K562 (cell line): ENCODE data around the gene GGTLC2.
"Not testable (repeated sequence)": the region's sequence is repeated elsewhere in the genome, so short reads cannot be mapped to it uniquely, and the experiment has no call there.

Source experiments
- BACH1 ChIP-seq: fragments of 200-800 bp; sonication (Bioruptor generic); IDR thresholded peaks from 2 replicates; pipeline ENCODE4 v1.6.1; 2016; ENCODE audit warnings: missing genetic modification characterization, missing compliant biosample characterization
- FUS ChIP-seq: fragments of 200-400 bp; formaldehyde crosslinking; optimal IDR thresholded peaks from 2 replicates; pipeline ENCODE3; 2017; ENCODE audit warnings: low read depth, low read length
- KAT2B ChIP-seq: IDR thresholded peaks from one replicate; pipeline ENCODE4 v1.6.1; 2012; ENCODE audit warnings: low read depth, mild to moderate bottlenecking, control low read depth, inconsistent platforms, low read length, moderate library complexity
- MYC ChIP-seq, 2 experiments: fragments of 250-450 bp in 1 of 2; sonication (Bioruptor Pico) in 1 of 2; IDR thresholded peaks; 2 replicates each; pipeline versions ENCODE4 v1.5.1 to v1.6.1; 2012 to 2021; ENCODE audit warnings: low read depth in 2 of 2, borderline replicate concordance in 1 of 2, improper control_type of control experiment in 1 of 2, low read length in 1 of 2, mild to moderate bottlenecking in 1 of 2, moderate library complexity in 1 of 2
- POLR2AphosphoS5 ChIP-seq: IDR thresholded peaks from 2 replicates; pipeline ENCODE4 v1.6.1; 2011; ENCODE audit warnings: mild to moderate bottlenecking, low read depth, low read length, moderate library complexity; ENCODE audit not compliant: control insufficient read depth, insufficient read depth
- POU5F1 ChIP-seq: fragments of 150-350 bp; IDR thresholded peaks from 2 replicates; pipeline ENCODE4 v1.6.1; 2014; ENCODE audit warnings: borderline replicate concordance, low read length, low read depth, mild to moderate bottlenecking; ENCODE audit not compliant: partially characterized antibody
- ZNF212 ChIP-seq: fragments of 450-650 bp; formaldehyde crosslinking; IDR thresholded peaks from 2 replicates; pipeline ENCODE4 v1.4.0; 2020; ENCODE audit warnings: mild to moderate bottlenecking
- ZNF695 ChIP-seq: fragments of 450-650 bp; formaldehyde crosslinking; IDR thresholded peaks from 2 replicates; pipeline ENCODE4 v1.4.0; 2020; ENCODE audit warnings: mild to moderate bottlenecking, moderate library complexity
- TF ChIP-seq, protein P1 (sequence below), 3 experiments: IDR thresholded peaks in 2 of 3; conservative IDR thresholded peaks in 1 of 3; 2 replicates each; pipeline ENCODE4 v1.5.1; 2011 to 2012; ENCODE audit warnings: low read length in 3 of 3, mild to moderate bottlenecking in 3 of 3, control low read depth in 2 of 3, improper control_type of control experiment in 1 of 3, inconsistent platforms in 1 of 3, low read depth in 1 of 3, mixed read lengths in 1 of 3, moderate library complexity in 1 of 3; ENCODE audit not compliant: insufficient read depth in 2 of 3
- TF ChIP-seq, protein P2 (sequence below), 2 experiments: fragments of 450-650 bp; formaldehyde crosslinking in 1 of 2; IDR thresholded peaks; 2 replicates each; pipeline versions ENCODE4 v1.4.0 to v1.6.1; 2014 to 2020; ENCODE audit warnings: mild to moderate bottlenecking in 2 of 2, borderline replicate concordance in 1 of 2, low read depth in 1 of 2
- TF ChIP-seq, protein P3 (sequence below): fragments of 250-450 bp; sonication (Bioruptor Pico); IDR thresholded peaks from 2 replicates; pipeline ENCODE4 v1.8.0; 2022; ENCODE audit warnings: moderate library complexity, mild to moderate bottlenecking, inconsistent platforms

DNA sequence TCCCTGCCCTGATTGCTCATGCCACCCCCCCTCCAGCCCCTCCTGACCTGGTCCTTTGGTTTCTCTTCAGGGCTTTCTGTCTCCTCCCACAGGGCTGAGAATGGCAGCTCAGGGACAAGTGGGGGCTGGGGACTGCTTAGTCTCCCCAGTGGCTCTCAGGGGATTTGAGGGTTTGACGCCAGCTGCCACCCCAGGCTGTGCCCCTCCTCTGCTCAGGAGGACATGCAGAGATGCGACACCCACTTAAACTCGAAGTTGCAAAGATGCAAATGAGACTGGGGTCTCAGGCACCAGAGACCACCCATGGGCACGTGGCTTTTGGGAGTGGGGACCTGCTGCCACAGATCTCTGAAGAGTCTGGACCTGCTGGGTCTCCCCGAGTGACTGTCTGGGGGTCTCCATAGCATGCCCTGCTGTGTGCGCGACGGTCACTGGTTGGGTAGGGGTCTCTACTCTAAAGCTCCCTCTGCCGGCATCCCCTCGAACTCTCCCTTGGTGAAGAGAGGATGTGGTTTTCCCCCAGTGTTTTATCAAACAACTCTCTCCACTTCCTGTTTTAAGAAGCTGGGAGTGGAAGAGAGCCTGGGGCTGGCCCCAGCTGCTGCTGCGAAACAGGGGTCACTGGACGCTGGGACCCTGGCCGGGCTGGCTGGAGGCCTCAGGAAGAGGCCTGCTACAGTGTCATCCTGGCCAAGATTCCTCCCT is 9.4 kb downstream of the GGTLC2 start:
- TF ChIP-seq ZNF695; FUS; ZNF212 (CRISPR knock-in tag); POLR2AphosphoS5; POU5F1; BACH1 (tag); MYC (IDR thresholded peaks at IDR 0.05; ENCODE audit: low read depth, low read length); MYC (CRISPR knock-in tag; IDR thresholded peaks at IDR 0.05; ENCODE audit: borderline replicate concordance, low read depth); KAT2B: not testable (repeated sequence)
- TF ChIP-seq, protein P1, sequence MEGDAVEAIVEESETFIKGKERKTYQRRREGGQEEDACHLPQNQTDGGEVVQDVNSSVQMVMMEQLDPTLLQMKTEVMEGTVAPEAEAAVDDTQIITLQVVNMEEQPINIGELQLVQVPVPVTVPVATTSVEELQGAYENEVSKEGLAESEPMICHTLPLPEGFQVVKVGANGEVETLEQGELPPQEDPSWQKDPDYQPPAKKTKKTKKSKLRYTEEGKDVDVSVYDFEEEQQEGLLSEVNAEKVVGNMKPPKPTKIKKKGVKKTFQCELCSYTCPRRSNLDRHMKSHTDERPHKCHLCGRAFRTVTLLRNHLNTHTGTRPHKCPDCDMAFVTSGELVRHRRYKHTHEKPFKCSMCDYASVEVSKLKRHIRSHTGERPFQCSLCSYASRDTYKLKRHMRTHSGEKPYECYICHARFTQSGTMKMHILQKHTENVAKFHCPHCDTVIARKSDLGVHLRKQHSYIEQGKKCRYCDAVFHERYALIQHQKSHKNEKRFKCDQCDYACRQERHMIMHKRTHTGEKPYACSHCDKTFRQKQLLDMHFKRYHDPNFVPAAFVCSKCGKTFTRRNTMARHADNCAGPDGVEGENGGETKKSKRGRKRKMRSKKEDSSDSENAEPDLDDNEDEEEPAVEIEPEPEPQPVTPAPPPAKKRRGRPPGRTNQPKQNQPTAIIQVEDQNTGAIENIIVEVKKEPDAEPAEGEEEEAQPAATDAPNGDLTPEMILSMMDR (IDR thresholded peaks at IDR 0.05 in 2 of 3, conservative IDR thresholded peaks at IDR 0.05 in 1 of 3; ENCODE audit: insufficient read depth in 2 of 3, low read depth in 1 of 3, low read length in 3 of 3), result not testable (repeated sequence)
- TF ChIP-seq, protein P2, sequence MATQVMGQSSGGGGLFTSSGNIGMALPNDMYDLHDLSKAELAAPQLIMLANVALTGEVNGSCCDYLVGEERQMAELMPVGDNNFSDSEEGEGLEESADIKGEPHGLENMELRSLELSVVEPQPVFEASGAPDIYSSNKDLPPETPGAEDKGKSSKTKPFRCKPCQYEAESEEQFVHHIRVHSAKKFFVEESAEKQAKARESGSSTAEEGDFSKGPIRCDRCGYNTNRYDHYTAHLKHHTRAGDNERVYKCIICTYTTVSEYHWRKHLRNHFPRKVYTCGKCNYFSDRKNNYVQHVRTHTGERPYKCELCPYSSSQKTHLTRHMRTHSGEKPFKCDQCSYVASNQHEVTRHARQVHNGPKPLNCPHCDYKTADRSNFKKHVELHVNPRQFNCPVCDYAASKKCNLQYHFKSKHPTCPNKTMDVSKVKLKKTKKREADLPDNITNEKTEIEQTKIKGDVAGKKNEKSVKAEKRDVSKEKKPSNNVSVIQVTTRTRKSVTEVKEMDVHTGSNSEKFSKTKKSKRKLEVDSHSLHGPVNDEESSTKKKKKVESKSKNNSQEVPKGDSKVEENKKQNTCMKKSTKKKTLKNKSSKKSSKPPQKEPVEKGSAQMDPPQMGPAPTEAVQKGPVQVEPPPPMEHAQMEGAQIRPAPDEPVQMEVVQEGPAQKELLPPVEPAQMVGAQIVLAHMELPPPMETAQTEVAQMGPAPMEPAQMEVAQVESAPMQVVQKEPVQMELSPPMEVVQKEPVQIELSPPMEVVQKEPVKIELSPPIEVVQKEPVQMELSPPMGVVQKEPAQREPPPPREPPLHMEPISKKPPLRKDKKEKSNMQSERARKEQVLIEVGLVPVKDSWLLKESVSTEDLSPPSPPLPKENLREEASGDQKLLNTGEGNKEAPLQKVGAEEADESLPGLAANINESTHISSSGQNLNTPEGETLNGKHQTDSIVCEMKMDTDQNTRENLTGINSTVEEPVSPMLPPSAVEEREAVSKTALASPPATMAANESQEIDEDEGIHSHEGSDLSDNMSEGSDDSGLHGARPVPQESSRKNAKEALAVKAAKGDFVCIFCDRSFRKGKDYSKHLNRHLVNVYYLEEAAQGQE (IDR thresholded peaks at IDR 0.05; ENCODE audit: borderline replicate concordance), result not testable (repeated sequence)
- TF ChIP-seq, protein P2 (CRISPR knock-in tag; IDR thresholded peaks at IDR 0.05; ENCODE audit: low read depth), result not testable (repeated sequence)
- TF ChIP-seq, protein P3, sequence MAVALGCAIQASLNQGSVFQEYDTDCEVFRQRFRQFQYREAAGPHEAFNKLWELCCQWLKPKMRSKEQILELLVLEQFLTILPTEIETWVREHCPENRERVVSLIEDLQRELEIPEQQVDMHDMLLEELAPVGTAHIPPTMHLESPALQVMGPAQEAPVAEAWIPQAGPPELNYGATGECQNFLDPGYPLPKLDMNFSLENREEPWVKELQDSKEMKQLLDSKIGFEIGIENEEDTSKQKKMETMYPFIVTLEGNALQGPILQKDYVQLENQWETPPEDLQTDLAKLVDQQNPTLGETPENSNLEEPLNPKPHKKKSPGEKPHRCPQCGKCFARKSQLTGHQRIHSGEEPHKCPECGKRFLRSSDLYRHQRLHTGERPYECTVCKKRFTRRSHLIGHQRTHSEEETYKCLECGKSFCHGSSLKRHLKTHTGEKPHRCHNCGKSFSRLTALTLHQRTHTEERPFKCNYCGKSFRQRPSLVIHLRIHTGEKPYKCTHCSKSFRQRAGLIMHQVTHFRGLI (CRISPR knock-in tag), result not testable (repeated sequence)
